Measurements from ENCODE around the gene FKBP7. TPM values are rescaled to one million over a fixed set of nuclear protein-coding genes. Genes with fewer than 3 reads are reported as not detected.
A peak's percentile ranks its signal among the peaks of the same experiment; 100 is the strongest.

The FKBP7 gene
- total and polyA plus RNA-seq, 2 of the 13 experiments (the other 11 are each of a cell fraction or from before 2014, with no cell fraction given): 12.4 to 14.8 TPM

DNA sequence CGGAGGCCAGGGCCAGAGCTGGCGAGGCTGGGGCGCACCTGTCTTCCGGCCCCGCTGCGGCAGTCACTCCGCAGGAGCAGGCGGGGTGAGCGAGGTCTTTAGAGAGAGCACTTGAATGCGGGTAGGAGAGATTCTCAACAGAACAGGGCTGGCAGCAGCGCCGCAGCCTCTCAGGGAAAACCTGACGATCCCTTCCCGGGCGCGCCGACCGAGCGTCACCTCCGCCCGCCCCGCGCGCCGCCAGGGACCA is 28.0 kb downstream of the FKBP7 start (continued):
- TF ChIP-seq, protein P1, sequence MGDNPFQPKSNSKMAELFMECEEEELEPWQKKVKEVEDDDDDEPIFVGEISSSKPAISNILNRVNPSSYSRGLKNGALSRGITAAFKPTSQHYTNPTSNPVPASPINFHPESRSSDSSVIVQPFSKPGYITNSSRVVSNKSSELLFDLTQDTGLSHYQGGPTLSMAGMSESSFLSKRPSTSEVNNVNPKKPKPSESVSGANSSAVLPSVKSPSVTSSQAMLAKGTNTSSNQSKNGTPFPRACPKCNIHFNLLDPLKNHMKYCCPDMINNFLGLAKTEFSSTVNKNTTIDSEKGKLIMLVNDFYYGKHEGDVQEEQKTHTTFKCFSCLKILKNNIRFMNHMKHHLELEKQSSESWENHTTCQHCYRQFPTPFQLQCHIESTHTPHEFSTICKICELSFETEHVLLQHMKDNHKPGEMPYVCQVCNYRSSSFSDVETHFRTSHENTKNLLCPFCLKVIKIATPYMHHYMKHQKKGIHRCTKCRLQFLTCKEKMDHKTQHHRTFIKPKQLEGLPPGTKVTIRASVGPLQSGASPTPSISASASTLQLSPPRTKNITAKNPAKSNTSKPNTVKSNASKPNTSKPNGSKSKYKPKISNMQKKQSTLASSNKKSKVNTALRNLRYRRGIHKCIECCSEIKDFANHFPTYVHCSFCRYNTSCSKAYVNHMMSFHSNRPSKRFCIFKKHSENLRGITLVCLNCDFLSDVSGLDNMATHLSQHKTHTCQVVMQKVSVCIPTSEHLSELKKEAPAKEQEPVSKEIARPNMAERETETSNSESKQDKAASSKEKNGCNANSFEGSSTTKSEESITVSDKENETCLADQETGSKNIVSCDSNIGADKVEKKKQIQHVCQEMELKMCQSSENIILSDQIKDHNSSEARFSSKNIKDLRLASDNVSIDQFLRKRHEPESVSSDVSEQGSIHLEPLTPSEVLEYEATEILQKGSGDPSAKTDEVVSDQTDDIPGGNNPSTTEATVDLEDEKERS (CRISPR knock-in tag; IDR thresholded peaks at IDR 0.05): no peak
- no peak for TF ChIP-seq JDP2 (CRISPR knock-in tag; IDR thresholded peaks at IDR 0.05; ENCODE audit: borderline replicate concordance)
- TF ChIP-seq CC2D1A (CRISPR knock-in tag; IDR thresholded peaks at IDR 0.05): no peak
- TF ChIP-seq MTA3 (CRISPR knock-in tag; IDR thresholded peaks at IDR 0.05): no peak
- no peak for TF ChIP-seq XBP1 (CRISPR knock-in tag; IDR thresholded peaks at IDR 0.05)
- no peak for TF ChIP-seq MATR3 (CRISPR knock-in tag; IDR thresholded peaks at IDR 0.05)
- TF ChIP-seq, protein P2, sequence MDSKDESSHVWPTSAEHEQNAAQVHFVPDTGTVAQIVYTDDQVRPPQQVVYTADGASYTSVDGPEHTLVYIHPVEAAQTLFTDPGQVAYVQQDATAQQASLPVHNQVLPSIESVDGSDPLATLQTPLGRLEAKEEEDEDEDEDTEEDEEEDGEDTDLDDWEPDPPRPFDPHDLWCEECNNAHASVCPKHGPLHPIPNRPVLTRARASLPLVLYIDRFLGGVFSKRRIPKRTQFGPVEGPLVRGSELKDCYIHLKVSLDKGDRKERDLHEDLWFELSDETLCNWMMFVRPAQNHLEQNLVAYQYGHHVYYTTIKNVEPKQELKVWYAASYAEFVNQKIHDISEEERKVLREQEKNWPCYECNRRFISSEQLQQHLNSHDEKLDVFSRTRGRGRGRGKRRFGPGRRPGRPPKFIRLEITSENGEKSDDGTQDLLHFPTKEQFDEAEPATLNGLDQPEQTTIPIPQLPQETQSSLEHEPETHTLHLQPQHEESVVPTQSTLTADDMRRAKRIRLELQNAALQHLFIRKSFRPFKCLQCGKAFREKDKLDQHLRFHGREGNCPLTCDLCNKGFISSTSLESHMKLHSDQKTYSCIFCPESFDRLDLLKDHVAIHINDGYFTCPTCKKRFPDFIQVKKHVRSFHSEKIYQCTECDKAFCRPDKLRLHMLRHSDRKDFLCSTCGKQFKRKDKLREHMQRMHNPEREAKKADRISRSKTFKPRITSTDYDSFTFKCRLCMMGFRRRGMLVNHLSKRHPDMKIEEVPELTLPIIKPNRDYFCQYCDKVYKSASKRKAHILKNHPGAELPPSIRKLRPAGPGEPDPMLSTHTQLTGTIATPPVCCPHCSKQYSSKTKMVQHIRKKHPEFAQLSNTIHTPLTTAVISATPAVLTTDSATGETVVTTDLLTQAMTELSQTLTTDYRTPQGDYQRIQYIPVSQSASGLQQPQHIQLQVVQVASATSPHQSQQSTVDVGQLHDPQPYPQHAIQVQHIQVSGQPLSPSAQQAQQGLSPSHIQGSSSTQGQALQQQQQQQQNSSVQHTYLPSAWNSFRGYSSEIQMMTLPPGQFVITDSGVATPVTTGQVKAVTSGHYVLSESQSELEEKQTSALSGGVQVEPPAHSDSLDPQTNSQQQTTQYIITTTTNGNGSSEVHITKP (CRISPR knock-in tag; IDR thresholded peaks at IDR 0.05; ENCODE audit: low read depth): no peak
- TF ChIP-seq FOXK2 (IDR thresholded peaks at IDR 0.05): no peak
- no peak for TF ChIP-seq TRIM24 (CRISPR knock-in tag; IDR thresholded peaks at IDR 0.05)
- TF ChIP-seq MBNL3 (CRISPR knock-in tag; conservative IDR thresholded peaks at IDR 0.05): no peak
- peak; percentile 79; the same call in 1 of the 2 replicates for TF ChIP-seq KAT7 (CRISPR knock-in tag; IDR thresholded peaks at IDR 0.05; ENCODE audit: borderline replicate concordance)
- no peak for TF ChIP-seq ZNF780A (CRISPR knock-in tag; IDR thresholded peaks at IDR 0.05)
- 0 out of 2 replicates have a peak, but pooled peaks have one; percentile 77 for TF ChIP-seq ZNF558 (CRISPR knock-in tag; IDR thresholded peaks at IDR 0.05; ENCODE audit: borderline replicate concordance)
- TF ChIP-seq EP300 (IDR thresholded peaks at IDR 0.05; ENCODE audit: low read depth in 2 of 2, low read length in 2 of 2): no peak
- TF ChIP-seq EP300 (CRISPR knock-in tag; IDR thresholded peaks at IDR 0.05; ENCODE audit: borderline replicate concordance): no peak
- TF ChIP-seq, protein P3, sequence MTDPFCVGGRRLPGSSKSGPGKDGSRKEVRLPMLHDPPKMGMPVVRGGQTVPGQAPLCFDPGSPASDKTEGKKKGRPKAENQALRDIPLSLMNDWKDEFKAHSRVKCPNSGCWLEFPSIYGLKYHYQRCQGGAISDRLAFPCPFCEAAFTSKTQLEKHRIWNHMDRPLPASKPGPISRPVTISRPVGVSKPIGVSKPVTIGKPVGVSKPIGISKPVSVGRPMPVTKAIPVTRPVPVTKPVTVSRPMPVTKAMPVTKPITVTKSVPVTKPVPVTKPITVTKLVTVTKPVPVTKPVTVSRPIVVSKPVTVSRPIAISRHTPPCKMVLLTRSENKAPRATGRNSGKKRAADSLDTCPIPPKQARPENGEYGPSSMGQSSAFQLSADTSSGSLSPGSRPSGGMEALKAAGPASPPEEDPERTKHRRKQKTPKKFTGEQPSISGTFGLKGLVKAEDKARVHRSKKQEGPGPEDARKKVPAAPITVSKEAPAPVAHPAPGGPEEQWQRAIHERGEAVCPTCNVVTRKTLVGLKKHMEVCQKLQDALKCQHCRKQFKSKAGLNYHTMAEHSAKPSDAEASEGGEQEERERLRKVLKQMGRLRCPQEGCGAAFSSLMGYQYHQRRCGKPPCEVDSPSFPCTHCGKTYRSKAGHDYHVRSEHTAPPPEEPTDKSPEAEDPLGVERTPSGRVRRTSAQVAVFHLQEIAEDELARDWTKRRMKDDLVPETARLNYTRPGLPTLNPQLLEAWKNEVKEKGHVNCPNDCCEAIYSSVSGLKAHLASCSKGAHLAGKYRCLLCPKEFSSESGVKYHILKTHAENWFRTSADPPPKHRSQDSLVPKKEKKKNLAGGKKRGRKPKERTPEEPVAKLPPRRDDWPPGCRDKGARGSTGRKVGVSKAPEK (CRISPR knock-in tag; IDR thresholded peaks at IDR 0.05; ENCODE audit: borderline replicate concordance): no peak
- TF ChIP-seq ZFP36L2 (CRISPR knock-in tag; IDR thresholded peaks at IDR 0.05): no peak
- TF ChIP-seq, protein P4, sequence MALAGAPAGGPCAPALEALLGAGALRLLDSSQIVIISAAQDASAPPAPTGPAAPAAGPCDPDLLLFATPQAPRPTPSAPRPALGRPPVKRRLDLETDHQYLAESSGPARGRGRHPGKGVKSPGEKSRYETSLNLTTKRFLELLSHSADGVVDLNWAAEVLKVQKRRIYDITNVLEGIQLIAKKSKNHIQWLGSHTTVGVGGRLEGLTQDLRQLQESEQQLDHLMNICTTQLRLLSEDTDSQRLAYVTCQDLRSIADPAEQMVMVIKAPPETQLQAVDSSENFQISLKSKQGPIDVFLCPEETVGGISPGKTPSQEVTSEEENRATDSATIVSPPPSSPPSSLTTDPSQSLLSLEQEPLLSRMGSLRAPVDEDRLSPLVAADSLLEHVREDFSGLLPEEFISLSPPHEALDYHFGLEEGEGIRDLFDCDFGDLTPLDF (CRISPR knock-in tag; IDR thresholded peaks at IDR 0.05): no peak
- no peak; the same call in 1 of the 2 replicates for TF ChIP-seq HES4 (CRISPR knock-in tag; IDR thresholded peaks at IDR 0.05; ENCODE audit: borderline replicate concordance)
- TF ChIP-seq EHMT2 (IDR thresholded peaks at IDR 0.05; ENCODE audit: borderline replicate concordance, low read depth, low read length): no peak
- TF ChIP-seq ZNF33A (CRISPR knock-in tag; IDR thresholded peaks at IDR 0.05; ENCODE audit: borderline replicate concordance): no peak
- no peak for TF ChIP-seq THAP11 (CRISPR knock-in tag; IDR thresholded peaks at IDR 0.05)
